OCI-LY1 (cell line): ENCODE measurements around the gene NR6A1.

Experiments used
- CTCF ChIP-seq: fragments of 200-600 bp; sonication (generic), shearing (Covaris generic); IDR thresholded peaks from 2 replicates; pipeline ENCODE4 v1.5.1; 2017; ENCODE audit warnings: mild to moderate bottlenecking, antibody characterized with exemption, low read length, moderate library complexity, mixed read lengths
- EZH2 ChIP-seq: fragments of 200-600 bp; sonication (generic), shearing (Covaris generic); IDR thresholded peaks from 2 replicates; pipeline ENCODE4 v1.8.0; 2017; ENCODE audit warnings: borderline replicate concordance, mixed run types, mild to moderate bottlenecking, antibody characterized with exemption, low read length, moderate library complexity, mixed read lengths

- no peak for TF ChIP-seq CTCF
- TF ChIP-seq EZH2: no peak
Measured at GRCh38 chr9:124628741-124629140, 142.4 kb downstream of the NR6A1 start.
